Measurements from ENCODE around the gene LAMC2.

Gene LAMC2

DNA sequence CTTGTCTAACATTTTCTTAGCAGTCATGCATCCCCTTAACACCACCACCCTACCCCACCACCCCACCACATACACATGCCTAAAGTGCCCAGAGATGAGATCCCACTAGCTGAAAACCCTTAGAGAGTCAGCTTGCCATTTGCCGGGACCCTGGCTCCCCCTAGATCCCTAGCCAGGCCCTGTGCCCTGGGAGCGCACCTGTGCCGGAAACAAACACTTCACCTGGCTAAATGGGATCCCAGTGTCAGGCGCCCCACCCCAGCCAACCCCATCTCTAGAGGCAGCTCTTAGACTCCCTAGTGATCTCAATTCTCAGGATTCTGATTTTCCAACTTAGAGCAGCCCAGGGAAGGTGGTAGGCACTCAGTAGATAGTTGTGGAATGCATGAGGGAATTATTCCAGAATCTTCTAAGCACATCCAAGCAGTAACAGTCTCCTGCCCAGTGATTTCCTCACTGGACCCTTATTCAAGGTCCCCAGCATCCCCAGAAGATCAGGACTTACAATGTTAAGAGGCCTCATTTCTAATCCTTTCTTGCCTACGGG lies 105.2 kb downstream of the LAMC2 start:
- DNase-seq = no peak

DNA sequence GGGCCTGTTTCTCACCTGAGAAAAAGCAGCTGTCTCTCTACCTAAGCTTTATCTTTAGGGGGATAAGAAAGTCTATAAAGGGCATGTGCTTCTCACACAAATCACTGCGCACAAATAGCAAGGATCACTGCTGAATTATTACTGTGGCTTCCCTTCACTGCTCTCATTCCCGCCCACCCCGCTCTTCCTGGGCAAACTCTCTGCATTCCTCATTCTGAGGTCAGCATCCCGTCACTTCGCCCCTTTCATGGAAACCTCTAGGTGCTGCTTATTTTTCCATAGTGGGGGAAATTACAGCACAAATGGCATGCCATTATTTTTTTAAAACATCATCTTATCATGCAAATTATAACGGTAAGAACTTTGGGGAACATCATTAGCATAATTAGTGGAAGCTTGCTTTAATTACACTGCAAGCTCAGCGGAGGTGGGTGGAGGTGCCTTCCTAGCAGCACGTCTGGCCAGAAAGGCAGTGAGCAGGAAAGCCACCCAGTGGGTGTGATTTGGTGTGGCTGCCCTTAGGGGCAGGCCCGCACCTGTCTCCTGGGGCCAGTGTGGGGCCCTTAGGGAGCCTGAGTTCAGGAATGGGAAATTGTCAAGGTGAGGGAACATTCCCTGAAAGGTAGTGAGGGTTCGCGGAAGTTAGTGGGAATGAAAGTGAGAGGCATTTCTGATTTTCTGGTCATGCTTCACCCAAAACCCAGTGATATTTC lies 105.9 kb downstream of the LAMC2 start:
- DNase-seq = no peak

DNA sequence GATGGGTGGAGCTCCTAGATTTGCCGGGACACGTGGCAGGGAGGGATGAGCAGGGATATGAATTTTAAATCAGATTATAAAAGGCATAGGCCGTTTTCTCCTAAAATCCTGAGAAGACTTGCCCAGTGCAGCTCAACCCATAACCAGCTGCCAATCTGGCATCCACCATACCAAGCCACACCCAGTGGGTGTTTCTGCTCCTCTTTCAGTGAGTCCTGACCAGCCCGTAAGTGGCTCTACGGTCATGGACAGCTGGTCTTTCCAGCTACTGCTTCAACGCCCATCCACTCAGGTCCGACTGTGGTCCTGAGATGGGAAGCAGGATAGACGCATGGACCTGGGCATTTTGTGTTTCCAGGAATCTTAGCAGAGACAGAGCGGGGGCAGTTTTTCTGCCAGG lies 107.2 kb downstream of the LAMC2 start:
- DNase-seq = no peak

DNA sequence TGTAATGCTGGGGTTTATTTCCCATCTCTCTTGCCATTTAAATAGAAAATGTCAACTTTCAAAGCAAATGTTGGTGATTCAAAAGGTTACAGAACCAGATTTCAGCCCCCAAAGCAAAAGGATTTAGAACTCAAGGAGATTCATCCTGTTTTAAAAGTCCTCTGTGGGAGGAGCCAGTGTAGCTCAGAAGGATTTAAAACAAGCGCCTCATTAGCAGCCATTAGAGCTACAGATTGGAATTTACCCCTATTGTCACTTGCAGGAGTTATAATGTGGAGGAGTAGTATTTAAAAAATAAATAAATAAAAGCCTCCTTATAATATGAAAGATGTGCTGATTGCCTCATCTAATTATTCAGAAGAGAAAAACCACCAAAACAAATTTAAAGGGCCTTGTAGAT lies 107.8 kb downstream of the LAMC2 start:
- DNase-seq = no peak

All from NCI-H1694 (cell line).